ENCODE results near the gene BORCS6. TPM values are rescaled to one million over a fixed set of nuclear protein-coding genes. Genes with fewer than 3 reads are reported as not detected.

The BORCS6 gene
- total RNA-seq, 1 experiment from 2014 or later = 3.7 TPM

GRCh38 chr17:8143581-8144400, 46.2 kb downstream of the BORCS6 start:
- no TSS peak for BruUV-seq (replicated peaks)
- H3K4me1 Mint-ChIP-seq (ENCODE audit: low read depth, unreplicated experiment) = no peaks in the 10 kb centered on the region
- H3K36me3 Mint-ChIP-seq (ENCODE audit: insufficient read depth, unreplicated experiment) = peaks cover 39% of the 10 kb centered on the region
- H3K27me3 Mint-ChIP-seq (ENCODE audit: unreplicated experiment) = no peaks in the 10 kb centered on the region
- H3K27ac Mint-ChIP-seq (ENCODE audit: unreplicated experiment) = no peak overlapping the region
- no peaks in the 10 kb centered on the region for H3K9me3 Mint-ChIP-seq (ENCODE audit: low read depth, unreplicated experiment)
- TF ChIP-seq, protein P1, sequence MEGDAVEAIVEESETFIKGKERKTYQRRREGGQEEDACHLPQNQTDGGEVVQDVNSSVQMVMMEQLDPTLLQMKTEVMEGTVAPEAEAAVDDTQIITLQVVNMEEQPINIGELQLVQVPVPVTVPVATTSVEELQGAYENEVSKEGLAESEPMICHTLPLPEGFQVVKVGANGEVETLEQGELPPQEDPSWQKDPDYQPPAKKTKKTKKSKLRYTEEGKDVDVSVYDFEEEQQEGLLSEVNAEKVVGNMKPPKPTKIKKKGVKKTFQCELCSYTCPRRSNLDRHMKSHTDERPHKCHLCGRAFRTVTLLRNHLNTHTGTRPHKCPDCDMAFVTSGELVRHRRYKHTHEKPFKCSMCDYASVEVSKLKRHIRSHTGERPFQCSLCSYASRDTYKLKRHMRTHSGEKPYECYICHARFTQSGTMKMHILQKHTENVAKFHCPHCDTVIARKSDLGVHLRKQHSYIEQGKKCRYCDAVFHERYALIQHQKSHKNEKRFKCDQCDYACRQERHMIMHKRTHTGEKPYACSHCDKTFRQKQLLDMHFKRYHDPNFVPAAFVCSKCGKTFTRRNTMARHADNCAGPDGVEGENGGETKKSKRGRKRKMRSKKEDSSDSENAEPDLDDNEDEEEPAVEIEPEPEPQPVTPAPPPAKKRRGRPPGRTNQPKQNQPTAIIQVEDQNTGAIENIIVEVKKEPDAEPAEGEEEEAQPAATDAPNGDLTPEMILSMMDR (IDR thresholded peaks at IDR 0.05; ENCODE audit: unreplicated experiment) = no peak
- CTCF ChIA-PET = no interaction called here
- H3K4me3 Mint-ChIP-seq (ENCODE audit: low read depth, unreplicated experiment) = no peak overlapping the region
- no peak for DNase-seq
- intact Hi-C loops (cut with micrococcal nuclease; ENCODE audit: unreplicated experiment) = no loop called here

GRCh38 chr17:8142887-8143580, 46.9 kb downstream of the BORCS6 start:
- intact Hi-C loops (cut with micrococcal nuclease; ENCODE audit: unreplicated experiment) = no loop called here
- CTCF ChIA-PET = no interaction called here
- no peak for DNase-seq
- TF ChIP-seq, protein P1 (IDR thresholded peaks at IDR 0.05; ENCODE audit: unreplicated experiment) = no peak
- Mint-ChIP-seq H3K9me3 (ENCODE audit: low read depth, unreplicated experiment) (no peaks in the 10 kb centered on the region), H3K27ac (ENCODE audit: unreplicated experiment) (no peak overlapping the region), H3K4me3 (ENCODE audit: low read depth, unreplicated experiment) (no peak overlapping the region), H3K27me3 (ENCODE audit: unreplicated experiment) (no peaks in the 10 kb centered on the region), H3K36me3 (ENCODE audit: insufficient read depth, unreplicated experiment) (peaks cover 33% of the 10 kb centered on the region), H3K4me1 (ENCODE audit: low read depth, unreplicated experiment) (no peaks in the 10 kb centered on the region)
- no TSS peak for BruUV-seq (replicated peaks)

- Mint-ChIP-seq H3K27ac (ENCODE audit: unreplicated experiment) (no peak overlapping the region), H3K27me3 (ENCODE audit: unreplicated experiment) (no peaks in the 10 kb centered on the region), H3K36me3 (ENCODE audit: insufficient read depth, unreplicated experiment) (peaks cover 29% of the 10 kb centered on the region), H3K9me3 (ENCODE audit: low read depth, unreplicated experiment) (no peaks in the 10 kb centered on the region), H3K4me3 (ENCODE audit: low read depth, unreplicated experiment) (no peak overlapping the region), H3K4me1 (ENCODE audit: low read depth, unreplicated experiment) (no peaks in the 10 kb centered on the region)
- intact Hi-C loops (cut with micrococcal nuclease; ENCODE audit: unreplicated experiment) = no loop called here
- CTCF ChIA-PET = no interaction called here
- no TSS peak for BruUV-seq (replicated peaks)
- no peak for DNase-seq
- TF ChIP-seq, protein P1 (IDR thresholded peaks at IDR 0.05; ENCODE audit: unreplicated experiment) = no peak
Observed at GRCh38 chr17:8142158-8142886, 47.7 kb downstream of the BORCS6 start.

DNA sequence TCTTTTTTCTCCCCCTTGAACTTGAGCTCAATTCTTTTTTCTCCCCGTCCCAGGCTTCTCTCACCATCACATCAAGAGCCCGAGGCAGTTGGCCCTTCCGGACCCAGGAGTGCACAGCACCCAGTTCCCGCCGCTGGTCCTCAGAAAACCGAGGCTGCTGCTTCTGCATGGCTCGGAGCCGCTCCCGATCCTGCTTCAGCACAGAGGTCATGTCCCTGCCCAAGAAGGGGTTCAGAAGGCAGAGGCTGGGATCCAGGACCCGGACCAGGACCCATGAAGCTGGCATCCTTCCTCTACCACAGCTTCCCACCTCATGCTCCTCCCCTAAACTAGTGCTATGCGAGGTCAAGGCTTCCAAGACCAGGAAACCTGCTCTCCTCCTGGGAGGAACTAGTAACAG, 48.2 kb downstream of the BORCS6 start:
- Mint-ChIP-seq H3K36me3 (ENCODE audit: insufficient read depth, unreplicated experiment) (peaks cover 23% of the 10 kb centered on the region), H3K4me3 (ENCODE audit: low read depth, unreplicated experiment) (no peak overlapping the region), H3K4me1 (ENCODE audit: low read depth, unreplicated experiment) (no peaks in the 10 kb centered on the region), H3K27ac (ENCODE audit: unreplicated experiment) (no peak overlapping the region), H3K27me3 (ENCODE audit: unreplicated experiment) (no peaks in the 10 kb centered on the region), H3K9me3 (ENCODE audit: low read depth, unreplicated experiment) (no peaks in the 10 kb centered on the region)
- TF ChIP-seq, protein P1 (IDR thresholded peaks at IDR 0.05; ENCODE audit: unreplicated experiment) = no peak
- CTCF ChIA-PET = interaction anchor here (0.9 kb wide), 1 partner anchor 20 kb away, joined by 4 read pairs; no protein-coding TSS in a partner anchor
- intact Hi-C loops (cut with micrococcal nuclease; ENCODE audit: unreplicated experiment) = no loop called here
- BruUV-seq (replicated peaks) = no TSS peak
- DNase-seq = no peak

All from Calu3 (cell line).